Lung (tissue), 12 donors: ENCODE data around the gene DNAJC4. TPM values are rescaled to one million over a fixed set of nuclear protein-coding genes. Genes with fewer than 3 reads are reported as not detected.

ENCODE experiments used
- ATAC-seq: fragments of 200-7000 bp; cut with Tn5 transposase; one replicate; pipeline ENCODE4 v1.9.1; 2020; ENCODE audit warnings: moderate number of reproducible peaks; ENCODE audit not compliant: insufficient read depth, low FRiP score
- DNase-seq, 3 donors: peaks; one replicate each; pipeline ENCODE4 v3.0.0-alpha.2; 2013 to 2017
- H3K27ac ChIP-seq, 2 donors: one replicate each; pipeline ENCODE4 v1.5.1; 2013; ENCODE audit warnings: mild to moderate bottlenecking in 2 of 2, moderate library complexity in 2 of 2, control low read depth in 1 of 2, inconsistent platforms in 1 of 2, low read depth in 1 of 2, low read length in 1 of 2
- H3K27me3 ChIP-seq, 3 donors: one replicate each; pipeline ENCODE4 v1.5.1; 2013; ENCODE audit warnings: low read length in 2 of 3; ENCODE audit not compliant: control insufficient read depth in 3 of 3, insufficient read depth in 3 of 3
- H3K36me3 ChIP-seq, 4 donors: one replicate each; pipeline ENCODE4 v1.5.1; 2013; ENCODE audit warnings: low read length in 4 of 4, mild to moderate bottlenecking in 1 of 4, moderate library complexity in 1 of 4; ENCODE audit not compliant: control insufficient read depth in 4 of 4, insufficient read depth in 4 of 4
- H3K4me1 ChIP-seq, 5 donors: one replicate each; pipeline ENCODE4 v1.5.1; 2013; ENCODE audit warnings: low read length in 5 of 5, mild to moderate bottlenecking in 2 of 5, moderate library complexity in 1 of 5; ENCODE audit not compliant: control insufficient read depth in 5 of 5, insufficient read depth in 5 of 5
- H3K4me3 ChIP-seq: one replicate; pipeline ENCODE4 v1.5.1; 2013; ENCODE audit warnings: mild to moderate bottlenecking, control low read depth, moderate library complexity
- H3K9ac ChIP-seq, 2 donors: one replicate each; pipeline ENCODE4 v1.5.1; 2013; ENCODE audit warnings: low read length in 2 of 2, control low read depth in 1 of 2; ENCODE audit not compliant: insufficient read depth in 1 of 2
- H3K9me3 ChIP-seq, 4 donors: one replicate each; pipeline ENCODE4 v1.5.1; 2013; ENCODE audit warnings: low read length in 3 of 4, mild to moderate bottlenecking in 1 of 4, moderate library complexity in 1 of 4; ENCODE audit not compliant: control insufficient read depth in 4 of 4, insufficient read depth in 3 of 4
- WGBS, 2 donors: extraction: QIAGEN DNeasy Blood & Tissue Kit; methylation state at CpG; one replicate each; pipeline ENCODE4 v1.1.7; 2013; 5-methylcytosine and 5-hydroxymethylcytosine counted together
- polyA plus RNA-seq, 2 donors: library from polyadenylated mRNA; stranded (reverse); fragments of 200-250 nt; gene quantifications; one replicate each; pipeline ENCODE4 v1.2.1, GENCODE V29; 2013
- total RNA-seq, 2 donors: library from RNA; depleted of rRNA in 1 of 2; stranded (reverse); fragments of >200 nt in 1 of 2; gene quantifications; one replicate each; pipeline ENCODE4 v1.2.1, GENCODE V29; 2014 to 2021
- TF ChIP-seq, protein P1 (sequence below): IDR thresholded peaks from 2 replicates; pipeline ENCODE4 v1.5.1; 2012; ENCODE audit warnings: mild to moderate bottlenecking; ENCODE audit errors: control extremely low read depth, extremely low read depth
- donor health status: control.
- donor health status: control.
- donor health status: Bipolar disorder and iron deficiency.
- donor health status: healthy.
- donor health status: DM: yes; HTN: yes; CAD: no.

DNAJC4 gene
- total and polyA plus RNA-seq, 4 donors = 22.7 to 58.4 (median 34.4) TPM

DNA sequence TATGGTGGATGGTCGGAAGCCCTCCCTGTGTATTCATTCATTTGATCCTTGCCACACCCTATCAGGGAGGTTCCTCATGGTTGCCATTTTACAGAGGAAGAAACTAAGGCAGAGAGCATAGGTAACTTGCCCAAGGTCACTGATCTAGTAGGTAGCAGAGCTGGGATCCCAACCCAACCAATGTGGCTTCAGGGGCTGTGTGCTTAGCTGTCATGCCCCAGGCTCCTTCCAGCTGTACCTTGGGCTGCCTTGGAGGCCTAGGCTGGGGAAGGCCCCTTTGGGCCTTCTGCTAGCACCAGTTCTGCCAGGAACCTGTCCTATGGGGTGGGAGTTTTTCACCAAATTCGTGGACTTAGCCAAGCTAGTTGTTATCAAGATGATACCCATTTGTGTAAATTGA, 45.5 kb downstream of the DNAJC4 start:
- Histone ChIP-seq H3K27me3 (no peaks in the 10 kb centered on the region), H3K36me3 (peaks cover 0 to 15% (median 8%) of the 10 kb centered on the region in 4 donors), H3K27ac (no peak overlapping the region), H3K9me3 (no peaks in the 10 kb centered on the region), H3K4me3 (no peak overlapping the region), H3K9ac (no peak overlapping the region), H3K4me1 (peaks cover 0 to 10% (median 0%) of the 10 kb centered on the region in 5 donors)
- WGBS, 2 donors = 95 to 100% methylated on average over 2 of the region's 2 CpGs
- TF ChIP-seq, protein P1, sequence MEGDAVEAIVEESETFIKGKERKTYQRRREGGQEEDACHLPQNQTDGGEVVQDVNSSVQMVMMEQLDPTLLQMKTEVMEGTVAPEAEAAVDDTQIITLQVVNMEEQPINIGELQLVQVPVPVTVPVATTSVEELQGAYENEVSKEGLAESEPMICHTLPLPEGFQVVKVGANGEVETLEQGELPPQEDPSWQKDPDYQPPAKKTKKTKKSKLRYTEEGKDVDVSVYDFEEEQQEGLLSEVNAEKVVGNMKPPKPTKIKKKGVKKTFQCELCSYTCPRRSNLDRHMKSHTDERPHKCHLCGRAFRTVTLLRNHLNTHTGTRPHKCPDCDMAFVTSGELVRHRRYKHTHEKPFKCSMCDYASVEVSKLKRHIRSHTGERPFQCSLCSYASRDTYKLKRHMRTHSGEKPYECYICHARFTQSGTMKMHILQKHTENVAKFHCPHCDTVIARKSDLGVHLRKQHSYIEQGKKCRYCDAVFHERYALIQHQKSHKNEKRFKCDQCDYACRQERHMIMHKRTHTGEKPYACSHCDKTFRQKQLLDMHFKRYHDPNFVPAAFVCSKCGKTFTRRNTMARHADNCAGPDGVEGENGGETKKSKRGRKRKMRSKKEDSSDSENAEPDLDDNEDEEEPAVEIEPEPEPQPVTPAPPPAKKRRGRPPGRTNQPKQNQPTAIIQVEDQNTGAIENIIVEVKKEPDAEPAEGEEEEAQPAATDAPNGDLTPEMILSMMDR = no peak
- DNase-seq = no peak
- no peak for ATAC-seq

DNA sequence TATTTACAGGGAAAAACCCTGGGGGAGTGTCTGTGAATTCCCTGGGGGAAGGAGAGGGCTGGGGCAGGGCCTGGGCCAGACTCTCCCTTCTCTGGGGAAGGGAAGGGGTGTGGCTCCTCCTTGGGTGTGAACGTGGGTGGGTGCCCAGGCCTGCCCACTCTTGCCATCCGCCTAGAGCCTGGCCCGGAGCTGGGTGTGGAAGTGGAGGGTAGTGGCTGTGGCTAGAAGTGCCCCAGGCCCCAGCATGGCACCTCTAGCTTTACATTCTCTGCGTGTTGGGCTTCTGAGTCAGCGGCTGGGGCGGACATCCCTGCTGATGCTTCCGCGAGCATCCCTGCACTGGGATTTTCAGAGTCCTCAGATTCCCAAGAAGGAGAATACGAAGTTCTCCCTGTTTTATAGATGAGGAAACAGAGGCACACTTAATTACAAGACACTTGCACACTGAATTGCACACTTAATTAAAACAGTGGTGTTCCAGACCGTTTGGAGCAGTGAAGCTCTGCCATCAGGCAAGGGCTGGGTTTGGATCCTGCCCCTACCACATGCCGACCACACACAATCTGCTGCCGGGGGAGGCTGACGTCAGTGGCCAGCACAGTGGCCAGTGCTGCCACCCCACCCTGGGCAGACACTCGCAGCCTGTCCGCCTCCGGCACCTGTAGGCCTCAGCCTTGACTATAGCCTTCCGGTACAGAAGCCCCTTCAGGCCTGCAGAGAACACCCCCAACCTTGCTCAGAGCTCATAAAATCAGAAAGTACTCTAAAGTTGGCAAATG, 46.5 kb downstream of the DNAJC4 start:
- WGBS, 2 donors = 79 to 85% methylated on average over 17 of the region's 17 CpGs
- Histone ChIP-seq H3K4me1 (peaks cover 0 to 7% (median 0%) of the 10 kb centered on the region in 5 donors), H3K9me3 (no peaks in the 10 kb centered on the region), H3K9ac (no peak overlapping the region), H3K36me3 (peaks cover 0 to 17% (median 11%) of the 10 kb centered on the region in 4 donors), H3K4me3 (no peak overlapping the region), H3K27me3 (no peaks in the 10 kb centered on the region), H3K27ac (no peak overlapping the region)
- TF ChIP-seq, protein P1 = no peak
- ATAC-seq (no peak), DNase-seq (no peak)

DNA sequence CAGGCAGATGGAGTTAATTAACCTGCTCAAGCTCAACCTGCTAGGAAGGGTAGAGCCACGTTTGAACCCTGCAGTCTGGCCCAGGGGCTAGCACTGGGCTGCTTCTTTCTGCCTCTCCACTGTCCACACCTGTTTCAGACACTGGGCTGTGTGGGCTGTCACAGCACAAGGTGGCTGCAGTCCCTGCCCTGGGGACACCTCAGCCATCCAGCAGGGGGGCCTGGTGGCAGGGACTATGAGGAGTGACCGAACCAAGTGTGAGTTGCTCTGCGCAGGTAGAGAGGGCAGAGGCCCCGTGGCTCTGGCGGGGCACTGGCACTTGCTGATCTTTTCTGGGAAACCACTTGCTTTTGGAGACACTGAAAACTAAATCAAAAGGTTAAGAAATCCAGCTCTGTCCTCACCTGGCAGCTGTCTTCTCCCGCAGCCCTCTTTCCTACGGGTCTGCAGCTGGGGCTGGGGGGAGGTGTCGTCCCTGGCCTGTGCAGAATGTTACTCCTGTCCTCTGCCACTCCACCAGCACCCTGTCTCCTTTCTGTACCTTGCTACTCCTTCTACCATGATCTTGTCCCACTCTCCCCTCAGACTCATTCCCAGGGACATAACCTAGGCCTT, 48.3 kb downstream of the DNAJC4 start:
- no peak overlapping the region for H3K9ac ChIP-seq
- H3K9me3 ChIP-seq = no peaks in the 10 kb centered on the region
- H3K4me3 ChIP-seq = no peak overlapping the region
- H3K36me3 ChIP-seq = peaks cover 0 to 19% (median 10%) of the 10 kb centered on the region in 4 donors
- no peaks in the 10 kb centered on the region for H3K27me3 ChIP-seq
- H3K4me1 ChIP-seq = peaks cover 0 to 5% (median 0%) of the 10 kb centered on the region in 5 donors
- peak overlapping the region in 1 of 2 donors; percentile 6 for H3K27ac ChIP-seq
- TF ChIP-seq, protein P1 = no peak
- WGBS, 2 donors = 87 to 93% methylated on average over 8 of the region's 8 CpGs
- no peak for ATAC-seq
- no peak for DNase-seq
